ENCODE measurements around the gene DSCAM.
A peak's percentile ranks its signal among the peaks of the same experiment; 100 is the strongest.

DSCAM gene

GRCh38 chr21:40173816-40174215 lies 673.1 kb downstream of the DSCAM start:
- Histone ChIP-seq H3K9me3 (ENCODE audit: low read length) (no peaks in the 10 kb centered on the region), H3F3A (ENCODE audit: insufficient read depth, low read length) (no peaks in the 10 kb centered on the region), H3K4me1 (ENCODE audit: insufficient read depth, low read length, severe bottlenecking) (no peaks in the 10 kb centered on the region), H3K27ac (ENCODE audit: low read depth, low read length, poor library complexity, severe bottlenecking) (no peak overlapping the region), H3K9ac (ENCODE audit: low read length) (no peak overlapping the region), H4K20me1 (ENCODE audit: insufficient read depth, low read length) (no peaks in the 10 kb centered on the region), H3K79me2 (ENCODE audit: insufficient read depth, low read length) (no peaks in the 10 kb centered on the region), H2AFZ (ENCODE audit: low read length) (no peak overlapping the region), H3K9me2 (ENCODE audit: low read depth, low read length) (no peaks in the 10 kb centered on the region), H3K4me2 (ENCODE audit: low read length) (no peak overlapping the region), H3K27me3 (ENCODE audit: insufficient read depth, low read length) (0 out of 2 replicates have a peak, but pooled peaks cover 4% of the 10 kb centered on the region), H3K36me3 (ENCODE audit: insufficient read depth, low read length) (no peaks in the 10 kb centered on the region), H3K4me3 (ENCODE audit: low read depth, low read length, poor library complexity, severe bottlenecking) (no peak overlapping the region)
- TF ChIP-seq CTCF (IDR thresholded peaks at IDR 0.05; ENCODE audit: low read length) (peak; percentile 57), EZH2 (IDR thresholded peaks at IDR 0.05; ENCODE audit: borderline replicate concordance, low read length) (no peak)

DNA sequence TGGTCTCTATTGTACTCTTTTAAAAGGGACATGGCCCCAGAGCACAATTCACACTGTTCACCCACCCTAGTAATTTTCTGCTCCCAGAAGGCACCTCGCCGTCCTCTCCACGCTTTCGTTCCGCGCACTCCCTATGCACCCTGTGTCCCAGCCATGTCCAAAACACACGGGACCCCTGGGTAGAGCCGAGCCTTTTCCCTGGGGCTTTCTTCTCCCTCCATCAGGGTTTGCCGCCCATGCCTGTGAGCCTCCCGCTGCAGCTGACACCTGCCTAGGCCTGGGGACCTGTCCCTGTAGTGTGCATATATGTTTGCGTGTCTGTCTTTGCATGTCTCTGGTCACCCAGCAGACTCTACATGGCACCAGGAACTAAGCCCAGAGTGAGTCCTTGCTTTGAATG lies 677.0 kb downstream of the DSCAM start:
- Histone ChIP-seq H3K27me3 (ENCODE audit: insufficient read depth, low read length) (0 out of 2 replicates have a peak, but pooled peaks cover 4% of the 10 kb centered on the region), H4K20me1 (ENCODE audit: insufficient read depth, low read length) (no peaks in the 10 kb centered on the region), H3K4me2 (ENCODE audit: low read length) (no peak overlapping the region), H3K4me1 (ENCODE audit: insufficient read depth, low read length, severe bottlenecking) (no peaks in the 10 kb centered on the region), H3K9me3 (ENCODE audit: low read length) (no peaks in the 10 kb centered on the region), H3K9me2 (ENCODE audit: low read depth, low read length) (no peaks in the 10 kb centered on the region), H2AFZ (ENCODE audit: low read length) (no peak overlapping the region), H3K9ac (ENCODE audit: low read length) (no peak overlapping the region), H3K79me2 (ENCODE audit: insufficient read depth, low read length) (no peaks in the 10 kb centered on the region), H3K27ac (ENCODE audit: low read depth, low read length, poor library complexity, severe bottlenecking) (no peak overlapping the region), H3F3A (ENCODE audit: insufficient read depth, low read length) (no peaks in the 10 kb centered on the region), H3K36me3 (ENCODE audit: insufficient read depth, low read length) (no peaks in the 10 kb centered on the region), H3K4me3 (ENCODE audit: low read depth, low read length, poor library complexity, severe bottlenecking) (no peak overlapping the region)
- TF ChIP-seq CTCF (IDR thresholded peaks at IDR 0.05; ENCODE audit: low read length) = no peak
- TF ChIP-seq EZH2 (IDR thresholded peaks at IDR 0.05; ENCODE audit: borderline replicate concordance, low read length) = no peak

- no peak overlapping the region for H2AFZ ChIP-seq (ENCODE audit: low read length)
Measured at GRCh38 chr21:40166291-40166843, 680.6 kb downstream of the DSCAM start.

More at GRCh38 chr21:40166291-40166843, 680.6 kb downstream of the DSCAM start:
- Histone ChIP-seq H3K36me3 (ENCODE audit: insufficient read depth, low read length) (no peaks in the 10 kb centered on the region), H3K27me3 (ENCODE audit: insufficient read depth, low read length) (0 out of 2 replicates have a peak, but pooled peaks cover 4% of the 10 kb centered on the region), H3K27ac (ENCODE audit: low read depth, low read length, poor library complexity, severe bottlenecking) (no peak overlapping the region), H3K9me2 (ENCODE audit: low read depth, low read length) (no peaks in the 10 kb centered on the region), H3K79me2 (ENCODE audit: insufficient read depth, low read length) (no peaks in the 10 kb centered on the region), H3F3A (ENCODE audit: insufficient read depth, low read length) (no peaks in the 10 kb centered on the region), H3K9me3 (ENCODE audit: low read length) (no peaks in the 10 kb centered on the region), H4K20me1 (ENCODE audit: insufficient read depth, low read length) (no peaks in the 10 kb centered on the region), H3K4me1 (ENCODE audit: insufficient read depth, low read length, severe bottlenecking) (no peaks in the 10 kb centered on the region), H3K9ac (ENCODE audit: low read length) (no peak overlapping the region), H3K4me3 (ENCODE audit: low read depth, low read length, poor library complexity, severe bottlenecking) (no peak overlapping the region), H3K4me2 (ENCODE audit: low read length) (no peak overlapping the region)
- TF ChIP-seq EZH2 (IDR thresholded peaks at IDR 0.05; ENCODE audit: borderline replicate concordance, low read length) = no peak
- TF ChIP-seq CTCF (IDR thresholded peaks at IDR 0.05; ENCODE audit: low read length) = no peak

All from OCI-LY1 (cell line).